GM18499 (cell line): Measurements from ENCODE around the gene ATP13A5.

Experiments
- ATAC-seq: cut with Tn5 transposase; IDR thresholded peaks from one replicate; pipeline ENCODE4 v1.9.1; 2021; ENCODE audit warnings: moderate number of reproducible peaks; ENCODE audit not compliant: insufficient read depth, unreplicated experiment

Gene ATP13A5

DNA sequence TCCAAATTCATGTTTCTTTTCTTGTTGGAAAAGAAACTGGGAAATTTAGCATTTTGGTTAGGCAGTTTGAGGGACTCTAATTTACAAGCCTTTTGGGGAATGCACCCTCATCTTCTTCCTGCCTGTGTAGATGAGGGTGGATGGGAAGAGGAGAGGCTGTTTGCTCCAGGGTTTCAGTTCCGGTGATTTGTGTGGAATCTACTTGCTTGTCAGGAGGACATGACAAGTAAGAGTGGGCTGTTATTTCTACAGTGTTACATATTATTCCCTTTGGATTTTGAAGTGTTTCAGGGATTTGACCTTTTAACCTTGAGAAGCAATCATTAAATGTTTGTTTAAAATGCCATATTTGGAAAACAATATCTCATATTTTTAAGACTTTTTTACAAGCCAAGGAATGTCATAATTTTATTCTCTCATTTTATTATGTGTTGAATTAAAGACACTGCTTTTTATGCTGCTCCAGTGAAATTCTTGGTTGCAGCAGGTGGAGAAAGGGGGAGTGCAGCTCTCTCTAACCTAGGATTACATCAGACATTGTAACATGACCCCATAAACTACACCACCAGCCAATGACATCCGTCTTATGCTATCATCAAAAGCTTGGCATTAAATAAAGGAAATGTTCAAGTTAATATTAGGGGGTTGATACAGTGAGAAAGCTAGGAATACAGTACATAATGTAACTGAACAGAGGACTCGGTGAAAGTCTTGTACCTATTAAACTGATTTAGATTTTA lies 107.3 kb downstream of the ATP13A5 start:
- ATAC-seq: no peak

DNA sequence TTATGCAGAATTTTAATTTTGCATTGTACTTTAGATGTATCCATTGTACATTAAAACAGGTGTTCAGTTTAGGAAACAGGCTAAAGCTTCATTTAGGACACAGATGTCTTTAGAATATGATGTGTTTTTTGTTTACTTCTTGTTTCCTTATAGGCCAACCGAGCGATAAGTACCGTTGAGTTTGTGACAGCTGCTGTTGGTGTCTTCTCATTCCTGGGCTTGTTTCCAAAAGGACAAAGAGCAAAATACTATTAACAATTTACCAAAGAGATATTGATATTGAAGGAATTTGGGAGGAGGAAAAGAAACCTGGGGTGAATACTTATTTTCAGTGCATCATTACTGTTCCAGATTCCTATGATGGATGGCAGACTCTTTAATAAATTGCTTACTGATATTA lies 108.1 kb downstream of the ATP13A5 start:
- ATAC-seq: no peak

DNA sequence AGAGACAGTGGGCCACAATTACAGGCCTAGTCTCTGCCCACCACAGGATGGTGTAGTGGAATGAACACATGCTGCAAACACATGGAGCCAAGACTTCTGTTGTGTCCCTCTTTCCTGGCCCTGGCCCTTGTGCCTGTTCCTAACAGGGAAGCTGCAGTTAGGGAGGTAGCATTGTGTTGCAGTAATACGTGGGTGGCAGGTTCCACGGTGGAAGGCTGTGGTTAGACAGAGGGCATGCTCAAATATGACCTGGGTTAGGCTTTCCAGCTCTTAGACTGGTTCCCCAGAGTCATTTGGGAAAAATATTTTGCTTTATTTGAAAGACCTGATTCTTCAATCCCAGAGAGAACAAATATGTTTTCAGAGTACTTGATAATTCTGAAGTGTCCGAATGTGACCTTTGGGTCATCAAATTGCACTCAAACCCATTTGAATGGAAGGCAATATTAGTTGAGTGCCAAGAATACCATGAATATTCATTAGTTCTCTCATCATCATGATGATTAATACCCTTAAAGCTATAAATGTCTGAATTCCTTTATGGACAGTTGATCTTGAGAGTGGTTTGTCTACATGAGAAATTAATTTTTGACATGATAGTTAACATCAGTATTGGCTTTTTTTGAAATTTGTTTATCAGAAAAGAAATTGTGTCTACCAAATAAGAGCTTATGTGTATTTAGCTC lies 109.1 kb downstream of the ATP13A5 start:
- no peak for ATAC-seq

DNA sequence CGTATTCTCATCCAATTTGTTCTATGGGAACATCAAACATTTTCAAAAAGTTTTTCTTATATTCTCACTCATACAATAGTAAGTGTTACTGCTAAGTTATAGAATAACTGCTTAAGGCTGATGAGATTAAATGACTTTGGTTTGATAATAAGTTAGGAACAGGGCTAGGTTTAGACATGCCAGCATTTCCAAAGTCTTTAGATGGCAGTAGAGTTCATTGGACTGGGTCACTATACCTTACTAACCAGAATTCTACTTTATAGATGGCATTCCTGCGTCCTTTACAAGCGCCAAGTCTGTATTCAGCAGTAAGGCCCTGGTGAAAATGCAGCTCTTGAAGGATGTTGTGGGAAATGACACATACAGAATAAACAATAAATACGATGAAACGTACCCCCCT lies 115.8 kb downstream of the ATP13A5 start:
- ATAC-seq: no peak

DNA sequence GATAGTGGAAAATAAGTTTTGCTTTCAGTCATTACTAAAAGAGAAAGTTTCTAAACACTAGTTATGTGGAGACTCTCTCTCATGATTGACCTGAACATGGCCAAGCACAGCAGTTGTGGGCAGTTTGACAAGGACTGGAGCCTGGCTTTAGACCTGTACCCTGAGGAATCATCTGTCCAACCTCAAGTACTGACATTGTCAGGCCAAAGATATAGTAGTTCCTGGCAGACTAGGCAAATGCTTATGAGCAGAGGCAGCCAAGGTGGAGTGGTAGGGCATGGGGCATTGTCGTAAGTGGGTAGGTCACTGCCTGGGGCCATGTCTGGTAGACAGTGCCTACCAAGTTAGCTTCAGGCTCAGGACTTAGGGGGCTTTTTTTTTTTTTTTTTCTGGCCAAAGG lies 116.6 kb downstream of the ATP13A5 start:
- ATAC-seq: no peak

DNA sequence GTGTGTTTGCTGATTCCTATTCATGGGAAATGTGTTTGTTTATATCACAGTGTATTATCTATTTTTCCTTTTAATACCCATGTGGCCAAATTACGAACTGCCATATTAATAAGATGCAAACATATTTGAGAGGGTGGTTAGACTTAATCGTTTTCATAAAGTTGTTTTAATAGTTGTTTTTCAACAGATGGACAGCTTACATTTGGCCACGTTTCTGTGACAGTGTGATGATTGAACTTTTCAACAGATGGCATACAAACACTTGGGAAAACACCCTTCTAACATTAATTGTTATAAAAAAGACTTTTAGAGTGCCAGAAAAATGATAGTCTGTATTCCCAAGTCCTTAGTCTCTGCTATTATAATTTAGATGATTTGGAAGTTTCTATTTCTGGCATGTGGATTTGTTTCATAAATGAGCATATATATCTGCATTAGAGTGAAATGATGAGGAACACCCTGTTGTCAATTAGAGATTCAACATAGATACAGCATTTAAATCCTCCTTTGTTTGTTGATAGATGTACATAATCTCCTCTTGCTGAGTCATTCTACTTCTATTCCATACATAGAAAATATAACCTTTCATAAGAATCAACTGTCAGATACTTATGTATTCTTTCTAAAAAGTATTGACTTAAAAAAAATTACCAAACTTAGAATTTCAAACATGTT lies 124.4 kb downstream of the ATP13A5 start:
- ATAC-seq: no peak

DNA sequence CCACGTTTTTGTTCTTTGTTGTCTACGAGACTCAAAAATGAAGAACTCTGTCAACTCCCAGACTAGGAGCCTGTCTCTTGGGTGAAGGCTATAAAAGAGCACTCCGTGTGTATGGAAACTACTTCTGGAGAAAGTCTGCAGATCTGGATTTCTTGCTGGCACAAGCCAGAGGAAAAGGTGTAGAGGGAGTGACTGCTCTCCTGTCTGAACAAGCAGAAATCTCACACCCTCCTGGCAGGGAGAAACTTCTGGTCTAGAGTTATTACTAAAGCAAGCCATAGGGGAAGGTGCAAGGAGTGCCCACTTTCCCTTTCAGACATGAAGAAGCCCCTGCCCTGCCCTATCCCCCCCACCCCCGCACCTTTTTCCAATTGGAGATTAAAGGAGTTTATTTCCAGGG lies 128.1 kb downstream of the ATP13A5 start:
- ATAC-seq: no peak

DNA sequence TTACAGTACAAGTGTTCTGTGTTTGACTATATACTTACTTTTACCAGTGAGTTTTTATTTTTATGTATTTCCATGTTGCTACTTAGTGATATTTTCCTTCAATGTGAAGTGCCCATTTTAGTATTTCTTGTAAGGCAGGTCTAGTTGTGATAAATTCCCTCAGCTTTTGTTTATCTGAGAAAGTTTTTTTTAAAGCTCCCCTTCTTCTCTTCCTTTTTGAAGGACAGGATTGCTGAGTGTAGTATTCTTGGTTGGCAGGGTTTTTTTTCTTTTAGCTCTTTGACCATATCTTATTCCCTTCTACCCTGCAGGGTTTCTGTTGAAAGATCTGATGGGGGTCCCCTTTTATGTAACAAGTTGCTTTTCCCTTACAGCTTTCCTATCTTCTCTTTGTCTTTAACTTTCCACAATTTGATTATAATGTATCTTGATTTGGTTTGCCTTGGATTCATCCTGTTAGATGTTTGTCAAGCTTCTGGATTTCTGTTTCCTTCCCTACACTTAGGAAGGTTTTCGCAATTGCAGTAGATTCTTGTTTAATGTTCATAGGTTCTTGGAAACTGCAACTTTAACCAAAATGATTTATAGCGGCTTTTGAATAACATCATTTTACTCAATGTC lies 129.6 kb downstream of the ATP13A5 start:
- no peak for ATAC-seq

DNA sequence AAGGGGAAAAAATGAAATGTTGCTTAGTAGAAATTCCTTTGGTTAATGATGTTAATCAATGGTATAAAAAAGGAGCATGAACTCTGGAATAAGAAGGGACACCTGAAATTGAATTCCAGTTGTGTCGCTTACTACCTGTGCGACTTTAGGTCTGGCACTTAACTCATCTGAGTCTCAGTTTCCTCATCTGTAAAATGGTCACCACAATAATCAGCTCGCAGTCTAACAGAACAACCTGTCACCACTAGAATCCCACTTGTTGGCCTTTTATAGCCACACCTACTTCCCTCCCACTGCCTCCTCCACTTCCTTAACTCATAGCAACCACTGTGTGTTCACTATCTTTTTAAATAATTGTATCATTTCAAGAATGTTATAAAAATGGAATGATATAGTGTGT lies 135.0 kb downstream of the ATP13A5 start:
- no peak for ATAC-seq

DNA sequence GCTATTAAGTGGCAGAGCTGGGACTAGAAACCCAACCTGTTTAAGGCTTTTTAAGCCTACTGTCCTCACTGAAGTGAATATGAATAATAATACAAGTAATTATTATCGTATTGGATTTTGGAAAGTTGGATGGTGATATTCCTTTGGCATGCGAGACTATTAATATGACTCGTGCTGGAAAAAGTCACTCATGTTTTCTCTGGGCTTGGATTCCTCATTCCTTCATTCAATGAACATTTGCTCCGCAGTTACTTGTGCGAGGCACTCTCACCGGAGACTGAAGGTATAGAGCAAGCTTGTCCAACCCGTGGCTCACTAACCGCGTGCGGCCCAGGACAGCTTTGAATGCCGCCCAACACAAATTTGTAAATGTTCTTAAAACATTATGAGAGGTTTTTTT lies 136.8 kb downstream of the ATP13A5 start:
- no peak for ATAC-seq

DNA sequence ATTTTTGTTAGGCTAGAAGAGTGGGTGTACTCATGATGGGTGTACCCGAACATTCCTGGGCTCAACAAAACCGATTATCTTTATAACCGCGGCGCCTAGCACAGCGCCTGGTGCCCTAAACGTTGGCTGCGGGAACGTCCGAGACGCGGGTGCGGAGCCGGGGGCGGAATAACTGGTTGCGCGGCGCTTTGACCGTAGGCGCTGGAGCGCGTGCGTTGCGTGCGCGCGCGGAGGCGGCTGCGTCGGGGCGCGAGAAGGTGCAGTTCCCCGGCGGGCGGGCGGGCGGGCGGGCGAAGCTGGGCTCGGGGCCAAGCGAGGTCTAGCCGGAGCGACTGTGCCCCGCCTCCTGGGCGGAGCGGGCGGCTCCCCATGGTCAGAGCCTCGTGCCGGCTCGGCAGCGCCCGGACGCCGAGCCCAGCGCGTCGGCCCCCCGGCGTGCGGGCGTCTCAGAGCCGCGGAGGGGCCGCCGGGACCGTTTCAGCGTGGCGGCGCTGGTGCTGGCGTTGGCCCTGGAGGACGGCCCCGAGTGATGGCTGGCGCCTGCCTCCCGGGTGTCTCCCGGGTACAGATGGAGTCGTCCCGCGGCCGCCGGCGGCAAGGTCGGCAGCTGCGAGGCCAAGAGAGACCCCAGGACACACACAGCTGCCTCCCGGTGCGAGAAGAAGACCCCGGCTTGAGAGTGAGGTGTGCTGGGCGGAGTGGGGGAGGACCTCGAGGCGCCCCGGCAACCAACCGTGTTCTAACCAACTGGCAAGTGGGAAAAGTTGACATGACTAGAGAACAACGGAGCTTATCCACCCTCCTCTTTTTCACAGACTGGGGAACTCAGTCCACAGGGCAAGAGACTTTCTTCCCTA lies 137.5 kb downstream of the ATP13A5 start, which contains the start of gene PLAAT1:
Gene PLAAT1, plus strand, starts transcription at position 373 of the 857 bp plus-strand sequence. CDS start 14,429 bp downstream, outside the sequence.
- ATAC-seq: no peak

DNA sequence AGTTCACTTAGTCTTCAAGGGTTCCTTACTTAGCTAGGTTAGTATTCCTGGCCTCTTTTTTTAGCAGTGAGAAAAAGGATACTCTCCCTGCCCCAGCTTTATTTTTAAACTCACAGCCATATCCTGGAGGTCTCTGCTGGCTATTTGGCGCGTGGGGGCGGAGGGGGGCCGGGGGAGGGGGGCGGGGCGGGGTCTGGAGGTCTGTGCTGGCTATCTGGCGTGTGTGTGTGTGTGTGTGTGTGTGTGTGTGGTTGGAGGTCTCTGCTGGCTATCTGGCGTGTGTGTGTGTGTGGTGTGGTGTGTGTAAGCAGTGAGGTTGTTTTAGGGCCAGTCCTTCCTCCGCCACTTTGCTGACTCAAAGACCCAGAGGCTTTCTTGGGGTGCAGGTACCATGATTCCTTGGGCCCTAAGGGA lies 138.1 kb downstream of the ATP13A5 start:
- no peak for ATAC-seq

DNA sequence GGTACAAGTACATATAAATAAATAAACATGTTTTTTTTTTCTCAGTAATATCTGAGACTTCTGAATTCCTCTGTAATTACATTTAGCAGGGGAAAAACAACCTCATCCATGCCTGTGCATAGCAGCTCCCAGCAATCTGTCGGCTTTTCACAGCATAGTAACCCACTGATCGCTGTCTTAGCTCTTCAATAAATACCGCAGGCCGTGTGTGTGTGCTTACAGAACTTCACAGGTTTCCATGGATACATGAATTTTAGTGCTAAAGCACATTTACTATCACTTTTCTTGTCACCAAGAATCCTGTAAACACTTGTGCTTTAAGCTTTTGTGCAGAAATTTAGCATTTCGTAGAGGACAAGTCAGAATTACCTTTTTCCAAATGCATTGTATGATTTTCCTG lies 141.5 kb downstream of the ATP13A5 start:
- no peak for ATAC-seq

DNA sequence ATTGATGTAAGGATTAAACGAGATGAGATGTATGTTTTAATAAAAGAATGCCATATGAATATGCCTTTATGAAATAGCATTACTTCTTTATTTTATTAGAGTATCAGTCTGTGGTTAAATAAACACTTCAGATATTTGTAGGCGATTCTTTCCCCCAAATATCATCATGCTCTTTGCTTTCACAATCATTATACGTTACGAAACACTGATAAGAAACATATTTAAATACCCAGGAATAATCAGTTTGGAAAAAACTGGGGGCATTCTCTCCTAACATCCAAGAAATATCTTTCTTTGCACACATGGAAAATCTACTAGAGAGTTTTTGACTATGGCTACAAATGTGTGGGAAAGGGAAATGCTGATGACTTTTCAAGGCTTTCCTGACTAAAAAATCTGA lies 142.0 kb downstream of the ATP13A5 start:
- ATAC-seq: no peak

DNA sequence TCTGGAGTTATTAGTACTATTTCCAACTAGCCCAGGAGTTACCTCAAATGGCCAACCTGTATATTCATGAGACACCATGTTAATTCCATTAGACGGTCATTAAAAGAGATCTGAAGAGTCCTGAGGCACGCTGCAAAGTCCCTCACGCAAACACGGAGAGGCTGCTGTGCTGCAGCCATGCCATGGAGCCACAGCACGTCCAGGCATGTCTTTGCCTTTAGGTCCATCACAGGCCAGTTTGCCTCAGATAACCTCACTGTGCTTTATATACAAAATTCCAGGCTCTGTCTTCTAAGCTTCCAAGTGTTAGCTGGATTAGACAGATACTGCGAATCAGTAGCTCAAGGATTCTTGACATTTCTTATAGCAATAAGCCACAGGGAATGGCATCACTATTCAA lies 147.4 kb downstream of the ATP13A5 start:
- ATAC-seq: no peak

DNA sequence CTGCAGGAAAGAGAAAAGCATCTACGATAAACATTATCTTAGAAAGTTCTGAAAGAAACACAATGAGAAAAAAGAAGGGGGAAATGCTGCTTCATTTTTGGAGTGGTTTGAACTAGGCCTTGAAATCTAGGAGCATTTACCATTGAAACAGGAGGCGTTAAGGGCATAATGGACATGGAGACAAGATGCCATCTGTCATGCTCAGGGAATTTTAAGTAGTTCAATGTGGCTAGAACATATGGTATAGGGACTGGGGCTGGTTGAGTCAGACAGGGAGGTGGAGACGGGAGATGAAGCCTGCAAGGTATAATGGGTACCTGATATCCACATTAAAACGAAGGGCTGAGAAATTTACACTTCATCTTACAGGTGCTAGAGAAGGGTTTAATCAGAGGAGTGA lies 147.9 kb downstream of the ATP13A5 start:
- no peak for ATAC-seq

DNA sequence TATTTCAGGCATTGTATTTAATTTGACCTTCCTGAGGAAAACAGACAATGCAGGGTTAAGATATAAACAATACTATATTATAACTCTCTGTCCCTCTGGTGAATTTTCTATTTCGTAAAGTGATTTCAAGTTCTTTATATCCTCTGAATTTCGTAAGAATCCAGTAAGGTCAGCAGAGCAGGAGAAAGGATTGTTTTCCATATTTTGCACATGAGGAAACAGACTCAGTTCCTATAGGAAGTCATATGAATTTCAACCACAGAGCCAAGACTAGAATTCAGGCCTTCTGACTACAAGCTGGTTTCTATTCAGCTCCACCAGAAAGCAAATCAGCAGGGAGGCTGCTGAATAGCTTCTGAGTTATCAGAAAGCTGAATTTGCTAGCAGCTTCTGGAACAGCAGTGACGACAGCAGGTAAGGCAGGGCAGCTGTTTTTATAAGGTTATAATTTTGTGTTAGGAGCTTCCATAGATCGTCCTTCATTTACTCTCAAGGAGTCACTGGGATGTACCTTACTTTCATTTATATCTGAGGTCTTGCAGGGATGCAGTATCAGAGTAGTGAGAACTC lies 148.6 kb downstream of the ATP13A5 start:
- ATAC-seq: no peak

DNA sequence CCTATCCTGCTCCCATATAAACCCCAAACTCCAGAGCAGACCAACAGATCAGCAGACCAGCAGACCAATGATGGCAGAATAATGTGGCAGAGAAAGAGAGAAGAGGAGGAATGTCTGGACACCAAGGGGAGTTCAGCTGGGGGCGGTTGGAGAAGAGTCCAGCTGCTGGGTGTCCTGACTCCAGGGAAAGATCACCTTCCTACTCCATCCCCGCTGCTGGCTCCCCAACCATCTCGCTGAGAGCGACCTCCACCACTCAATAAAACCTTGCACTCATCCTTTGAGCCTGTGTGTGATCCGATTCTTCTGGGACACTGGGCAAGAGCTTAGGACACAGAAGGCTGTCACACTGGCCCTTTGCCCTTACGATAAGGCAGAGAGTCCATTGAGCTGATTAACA lies 150.3 kb downstream of the ATP13A5 start:
- ATAC-seq: no peak

DNA sequence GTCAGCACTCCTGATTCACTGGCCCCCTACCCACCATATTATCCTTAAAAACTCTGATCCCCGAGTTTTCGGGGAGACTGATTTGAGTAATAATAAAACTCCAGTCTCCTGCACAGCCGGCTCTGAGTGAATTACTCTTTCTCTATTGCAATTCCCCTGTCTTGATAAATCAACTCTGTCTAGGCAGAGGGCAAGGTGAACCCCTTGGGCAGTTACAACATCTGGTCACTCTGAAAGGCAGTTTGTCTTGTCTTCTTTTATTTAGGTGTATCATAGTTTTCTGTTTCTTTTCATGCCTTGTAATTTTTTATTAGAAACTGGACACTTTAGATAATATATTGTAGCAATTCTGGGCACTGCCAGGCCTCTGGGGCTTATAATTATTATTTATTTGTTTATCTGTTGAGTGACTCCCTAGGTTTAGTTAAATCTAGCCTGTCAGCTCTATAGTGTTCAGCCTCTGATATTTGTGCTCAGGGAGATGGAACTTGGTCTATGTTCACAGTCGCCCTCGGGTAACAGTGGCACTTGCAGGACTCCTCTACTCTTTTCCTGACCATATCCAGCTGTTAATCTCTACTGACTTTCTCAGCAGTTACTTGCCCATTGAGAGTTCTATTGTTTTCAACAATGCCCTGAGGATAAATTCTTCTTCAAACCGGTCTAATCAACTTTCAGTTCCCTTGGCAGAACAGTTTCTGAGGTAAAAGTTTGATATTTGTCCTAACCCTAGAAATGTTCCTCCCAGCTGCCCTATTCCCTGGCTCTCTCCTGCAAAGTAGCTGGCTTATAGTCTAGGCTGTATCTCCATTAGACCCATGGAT lies 153.0 kb downstream of the ATP13A5 start:
- ATAC-seq: no peak
